Measurements from ENCODE around the gene HOPX. TPM values are rescaled to one million over a fixed set of nuclear protein-coding genes. Genes with fewer than 3 reads are reported as not detected.

HOPX gene
- polyA plus RNA-seq, 2 of the 4 experiments (the other 2 are of a cell fraction): not detected

GRCh38 chr4:56701161-56701480, 20.0 kb upstream of the HOPX start:
- no peak for ATAC-seq
- H3K4me1 ChIP-seq: no peaks in the 10 kb centered on the region
- DNase-seq (ENCODE audit: low read depth in 1 of 2, low spot score in 1 of 2): no peak
- H3K27ac ChIP-seq: no peak overlapping the region
- H3K4me3 ChIP-seq: no peak overlapping the region
- H3K4me2 ChIP-seq: no peak overlapping the region
- no peaks in the 10 kb centered on the region for H3K9me3 ChIP-seq
- no peak for TF ChIP-seq ELK1 (IDR thresholded peaks at IDR 0.05; ENCODE audit: low read depth, low read length)
- TF ChIP-seq RNF2 (IDR thresholded peaks at IDR 0.05; ENCODE audit: borderline replicate concordance, low read depth): no peak
- no peak for TF ChIP-seq HOXA7 (CRISPR knock-in tag; IDR thresholded peaks at IDR 0.05)
- no peak for TF ChIP-seq CHD2 (IDR thresholded peaks at IDR 0.05; ENCODE audit: low read length, partially characterized antibody)
- TF ChIP-seq FOSB (CRISPR knock-in tag; IDR thresholded peaks at IDR 0.05): no peak
- TF ChIP-seq HDAC2 (IDR thresholded peaks at IDR 0.05): no peak
- no peak for TF ChIP-seq CHD4 (IDR thresholded peaks at IDR 0.05; ENCODE audit: borderline replicate concordance)
- no peak for TF ChIP-seq CEBPB (IDR thresholded peaks at IDR 0.05)
- TF ChIP-seq CBX8 (IDR thresholded peaks at IDR 0.05): no peak
- TF ChIP-seq JUNB (IDR thresholded peaks at IDR 0.05): no peak
- no peak for TF ChIP-seq ZNF302 (CRISPR knock-in tag; IDR thresholded peaks at IDR 0.05)
- no peak for TF ChIP-seq MAZ (IDR thresholded peaks at IDR 0.05; ENCODE audit: borderline replicate concordance, low read depth, low read length)
- no peak for TF ChIP-seq ATOH8 (CRISPR knock-in tag; IDR thresholded peaks at IDR 0.05; ENCODE audit: low read depth)
- TF ChIP-seq ZSCAN20 (CRISPR knock-in tag; IDR thresholded peaks at IDR 0.05): no peak
- TF ChIP-seq SMC3 (IDR thresholded peaks at IDR 0.05): no peak
- TF ChIP-seq FOSL2 (IDR thresholded peaks at IDR 0.05): no peak
- no peak for TF ChIP-seq FOSL2 (CRISPR knock-in tag; IDR thresholded peaks at IDR 0.05)
- TF ChIP-seq HMGXB4 (CRISPR knock-in tag; IDR thresholded peaks at IDR 0.05; ENCODE audit: borderline replicate concordance): no peak
- no peak for TF ChIP-seq BCL3 (IDR thresholded peaks at IDR 0.05)
- no peak for TF ChIP-seq NPAS2 (CRISPR knock-in tag; IDR thresholded peaks at IDR 0.05; ENCODE audit: borderline replicate concordance)
- TF ChIP-seq HOXB13 (CRISPR knock-in tag; IDR thresholded peaks at IDR 0.05; ENCODE audit: low read depth): no peak
- 22% methylated on average over 4 of the region's 4 CpGs for WGBS (ENCODE audit: missing lambda C conversion rate)
- FAIRE-seq: no peak
- ChIA-PET POLR2A (no interaction called here), CTCF (no interaction called here)

- no peaks in the 10 kb centered on the region for H3K4me1 ChIP-seq
- ChIA-PET POLR2A (no interaction called here), CTCF (no interaction called here)
- no peaks in the 10 kb centered on the region for H3K9me3 ChIP-seq
- no peak overlapping the region for H3K27ac ChIP-seq
- TF ChIP-seq ZSCAN20 (CRISPR knock-in tag; IDR thresholded peaks at IDR 0.05): no peak
- no peak for TF ChIP-seq HES2 (IDR thresholded peaks at IDR 0.05)
- TF ChIP-seq HDAC2 (IDR thresholded peaks at IDR 0.05): no peak
- no peak for TF ChIP-seq HEYL (CRISPR knock-in tag; IDR thresholded peaks at IDR 0.05)
- no peak for TF ChIP-seq TP53 (CRISPR knock-in tag; IDR thresholded peaks at IDR 0.05)
- TF ChIP-seq ESRRA (IDR thresholded peaks at IDR 0.05; ENCODE audit: borderline replicate concordance, low read length): no peak
- TF ChIP-seq CHD2 (IDR thresholded peaks at IDR 0.05; ENCODE audit: low read length, partially characterized antibody): no peak
- TF ChIP-seq PBX3 (IDR thresholded peaks at IDR 0.05): no peak
- no peak for TF ChIP-seq MYC (IDR thresholded peaks at IDR 0.05; ENCODE audit: borderline replicate concordance, low read length)
- no peak for TF ChIP-seq MAX (IDR thresholded peaks at IDR 0.05)
- no peak for TF ChIP-seq HOXB13 (CRISPR knock-in tag; IDR thresholded peaks at IDR 0.05; ENCODE audit: low read depth)
- TF ChIP-seq EP300 (IDR thresholded peaks at IDR 0.05): no peak
- TF ChIP-seq ZC3H11A (IDR thresholded peaks at IDR 0.05): no peak
- no peak for TF ChIP-seq NFE2L2 (conservative IDR thresholded peaks at IDR 0.05; ENCODE audit: low read length)
- no peak for TF ChIP-seq JUNB (IDR thresholded peaks at IDR 0.05)
- no peak for TF ChIP-seq FOSB (CRISPR knock-in tag; IDR thresholded peaks at IDR 0.05)
- no peak for TF ChIP-seq EHF (CRISPR knock-in tag; IDR thresholded peaks at IDR 0.05)
- no peak for TF ChIP-seq CEBPB (IDR thresholded peaks at IDR 0.05)
- DNase-seq (ENCODE audit: low read depth in 1 of 2, low spot score in 1 of 2) (no peak), FAIRE-seq (no peak), ATAC-seq (no peak)
- no peak overlapping the region for H3K4me2 ChIP-seq
- 15% methylated on average over 2 of the region's 2 CpGs for WGBS (ENCODE audit: missing lambda C conversion rate)
- no peak overlapping the region for H3K4me3 ChIP-seq
Measured at GRCh38 chr4:56699537-56700105, 18.5 kb upstream of the HOPX start.

All from A549 (cell line).